ENCODE data around the gene SLC16A7.

The SLC16A7 gene

GRCh38 chr12:59708484-59708883 is 112.7 kb downstream of the SLC16A7 start:
- no peak overlapping the region for H3K9ac ChIP-seq (ENCODE audit: low read length in 2 of 2)
- H3K4me3 ChIP-seq (ENCODE audit: low read length in 2 of 2) = no peak overlapping the region
- no peak overlapping the region for H3K27ac ChIP-seq (ENCODE audit: low read length)
- H3K36me3 ChIP-seq (ENCODE audit: control insufficient read depth in 2 of 2, insufficient read depth in 2 of 2, low read length in 2 of 2) = no peaks in the 10 kb centered on the region
- H3K27me3 ChIP-seq (ENCODE audit: control insufficient read depth in 1 of 2, insufficient read depth in 2 of 2, low read length in 2 of 2) = no peaks in the 10 kb centered on the region
- H3K9me3 ChIP-seq (ENCODE audit: control insufficient read depth in 2 of 2, low read length in 2 of 2) = no peaks in the 10 kb centered on the region
- no peaks in the 10 kb centered on the region for H3K4me1 ChIP-seq (ENCODE audit: control insufficient read depth, insufficient read depth, low read length)

GRCh38 chr12:59710004-59710628 is 114.3 kb downstream of the SLC16A7 start:
- no peak overlapping the region for H3K27ac ChIP-seq (ENCODE audit: low read length)

GRCh38 chr12:59710964-59711363 is 115.1 kb downstream of the SLC16A7 start:
- no peaks in the 10 kb centered on the region for H3K27me3 ChIP-seq (ENCODE audit: control insufficient read depth in 1 of 2, insufficient read depth in 2 of 2, low read length in 2 of 2)
- H3K4me3 ChIP-seq (ENCODE audit: low read length in 2 of 2) = no peak overlapping the region
- H3K36me3 ChIP-seq (ENCODE audit: control insufficient read depth in 2 of 2, insufficient read depth in 2 of 2, low read length in 2 of 2) = no peaks in the 10 kb centered on the region
- no peak overlapping the region for H3K27ac ChIP-seq (ENCODE audit: low read length)
- H3K4me1 ChIP-seq (ENCODE audit: control insufficient read depth, insufficient read depth, low read length) = no peaks in the 10 kb centered on the region
- H3K9ac ChIP-seq (ENCODE audit: low read length in 2 of 2) = no peak overlapping the region
- H3K9me3 ChIP-seq (ENCODE audit: control insufficient read depth in 2 of 2, low read length in 2 of 2) = no peaks in the 10 kb centered on the region

More at GRCh38 chr12:59710004-59710628, 114.3 kb downstream of the SLC16A7 start:
- no peaks in the 10 kb centered on the region for H3K4me1 ChIP-seq (ENCODE audit: control insufficient read depth, insufficient read depth, low read length)
- H3K36me3 ChIP-seq (ENCODE audit: control insufficient read depth in 2 of 2, insufficient read depth in 2 of 2, low read length in 2 of 2) = no peaks in the 10 kb centered on the region
- no peaks in the 10 kb centered on the region for H3K9me3 ChIP-seq (ENCODE audit: control insufficient read depth in 2 of 2, low read length in 2 of 2)
- H3K27me3 ChIP-seq (ENCODE audit: control insufficient read depth in 1 of 2, insufficient read depth in 2 of 2, low read length in 2 of 2) = no peaks in the 10 kb centered on the region
- H3K9ac ChIP-seq (ENCODE audit: low read length in 2 of 2) = no peak overlapping the region
- no peak overlapping the region for H3K4me3 ChIP-seq (ENCODE audit: low read length in 2 of 2)

GRCh38 chr12:59715434-59715833 is 119.6 kb downstream of the SLC16A7 start:
- no peaks in the 10 kb centered on the region for H3K27me3 ChIP-seq (ENCODE audit: control insufficient read depth in 1 of 2, insufficient read depth in 2 of 2, low read length in 2 of 2)
- no peak overlapping the region for H3K27ac ChIP-seq (ENCODE audit: low read length)

GRCh38 chr12:59716043-59716442 is 120.2 kb downstream of the SLC16A7 start:
- Histone ChIP-seq H3K27me3 (ENCODE audit: control insufficient read depth in 1 of 2, insufficient read depth in 2 of 2, low read length in 2 of 2) (no peaks in the 10 kb centered on the region), H3K27ac (ENCODE audit: low read length) (no peak overlapping the region), H3K36me3 (ENCODE audit: control insufficient read depth in 2 of 2, insufficient read depth in 2 of 2, low read length in 2 of 2) (no peaks in the 10 kb centered on the region), H3K4me1 (ENCODE audit: control insufficient read depth, insufficient read depth, low read length) (no peaks in the 10 kb centered on the region), H3K4me3 (ENCODE audit: low read length in 2 of 2) (no peak overlapping the region), H3K9me3 (ENCODE audit: control insufficient read depth in 2 of 2, low read length in 2 of 2) (no peaks in the 10 kb centered on the region), H3K9ac (ENCODE audit: low read length in 2 of 2) (no peak overlapping the region)

More at GRCh38 chr12:59715434-59715833, 119.6 kb downstream of the SLC16A7 start:
- H3K9ac ChIP-seq (ENCODE audit: low read length in 2 of 2) = no peak overlapping the region
- no peaks in the 10 kb centered on the region for H3K4me1 ChIP-seq (ENCODE audit: control insufficient read depth, insufficient read depth, low read length)
- no peak overlapping the region for H3K4me3 ChIP-seq (ENCODE audit: low read length in 2 of 2)
- H3K9me3 ChIP-seq (ENCODE audit: control insufficient read depth in 2 of 2, low read length in 2 of 2) = no peaks in the 10 kb centered on the region
- H3K36me3 ChIP-seq (ENCODE audit: control insufficient read depth in 2 of 2, insufficient read depth in 2 of 2, low read length in 2 of 2) = no peaks in the 10 kb centered on the region

GRCh38 chr12:59717436-59717835 is 121.6 kb downstream of the SLC16A7 start:
- no peak overlapping the region for H3K9ac ChIP-seq (ENCODE audit: low read length in 2 of 2)
- H3K36me3 ChIP-seq (ENCODE audit: control insufficient read depth in 2 of 2, insufficient read depth in 2 of 2, low read length in 2 of 2) = no peaks in the 10 kb centered on the region
- no peaks in the 10 kb centered on the region for H3K4me1 ChIP-seq (ENCODE audit: control insufficient read depth, insufficient read depth, low read length)
- no peaks in the 10 kb centered on the region for H3K9me3 ChIP-seq (ENCODE audit: control insufficient read depth in 2 of 2, low read length in 2 of 2)
- H3K4me3 ChIP-seq (ENCODE audit: low read length in 2 of 2) = no peak overlapping the region
- no peaks in the 10 kb centered on the region for H3K27me3 ChIP-seq (ENCODE audit: control insufficient read depth in 1 of 2, insufficient read depth in 2 of 2, low read length in 2 of 2)
- H3K27ac ChIP-seq (ENCODE audit: low read length) = no peak overlapping the region

- Histone ChIP-seq H3K27me3 (ENCODE audit: control insufficient read depth in 1 of 2, insufficient read depth in 2 of 2, low read length in 2 of 2) (no peaks in the 10 kb centered on the region), H3K4me1 (ENCODE audit: control insufficient read depth, insufficient read depth, low read length) (no peaks in the 10 kb centered on the region), H3K4me3 (ENCODE audit: low read length in 2 of 2) (no peak overlapping the region), H3K9ac (ENCODE audit: low read length in 2 of 2) (no peak overlapping the region), H3K27ac (ENCODE audit: low read length) (no peak overlapping the region), H3K9me3 (ENCODE audit: control insufficient read depth in 2 of 2, low read length in 2 of 2) (no peaks in the 10 kb centered on the region), H3K36me3 (ENCODE audit: control insufficient read depth in 2 of 2, insufficient read depth in 2 of 2, low read length in 2 of 2) (no peaks in the 10 kb centered on the region)
Measured at GRCh38 chr12:59719701-59720100, 123.9 kb downstream of the SLC16A7 start.

- Histone ChIP-seq H3K9me3 (ENCODE audit: control insufficient read depth in 2 of 2, low read length in 2 of 2) (no peaks in the 10 kb centered on the region), H3K4me1 (ENCODE audit: control insufficient read depth, insufficient read depth, low read length) (no peaks in the 10 kb centered on the region), H3K9ac (ENCODE audit: low read length in 2 of 2) (no peak overlapping the region), H3K27ac (ENCODE audit: low read length) (no peak overlapping the region), H3K4me3 (ENCODE audit: low read length in 2 of 2) (no peak overlapping the region), H3K27me3 (ENCODE audit: control insufficient read depth in 1 of 2, insufficient read depth in 2 of 2, low read length in 2 of 2) (no peaks in the 10 kb centered on the region), H3K36me3 (ENCODE audit: control insufficient read depth in 2 of 2, insufficient read depth in 2 of 2, low read length in 2 of 2) (no peaks in the 10 kb centered on the region)
Measured at GRCh38 chr12:59723520-59723919, 127.7 kb downstream of the SLC16A7 start.

GRCh38 chr12:59724011-59724695 is 128.3 kb downstream of the SLC16A7 start:
- Histone ChIP-seq H3K4me3 (ENCODE audit: low read length in 2 of 2) (no peak overlapping the region), H3K27ac (ENCODE audit: low read length) (no peak overlapping the region), H3K36me3 (ENCODE audit: control insufficient read depth in 2 of 2, insufficient read depth in 2 of 2, low read length in 2 of 2) (no peaks in the 10 kb centered on the region), H3K27me3 (ENCODE audit: control insufficient read depth in 1 of 2, insufficient read depth in 2 of 2, low read length in 2 of 2) (no peaks in the 10 kb centered on the region), H3K4me1 (ENCODE audit: control insufficient read depth, insufficient read depth, low read length) (no peaks in the 10 kb centered on the region), H3K9ac (ENCODE audit: low read length in 2 of 2) (no peak overlapping the region), H3K9me3 (ENCODE audit: control insufficient read depth in 2 of 2, low read length in 2 of 2) (no peaks in the 10 kb centered on the region)

- Histone ChIP-seq H3K27ac (ENCODE audit: low read length) (no peak overlapping the region), H3K9me3 (ENCODE audit: control insufficient read depth in 2 of 2, low read length in 2 of 2) (no peaks in the 10 kb centered on the region), H3K4me3 (ENCODE audit: low read length in 2 of 2) (no peak overlapping the region), H3K9ac (ENCODE audit: low read length in 2 of 2) (no peak overlapping the region), H3K27me3 (ENCODE audit: control insufficient read depth in 1 of 2, insufficient read depth in 2 of 2, low read length in 2 of 2) (no peaks in the 10 kb centered on the region), H3K36me3 (ENCODE audit: control insufficient read depth in 2 of 2, insufficient read depth in 2 of 2, low read length in 2 of 2) (no peaks in the 10 kb centered on the region), H3K4me1 (ENCODE audit: control insufficient read depth, insufficient read depth, low read length) (no peaks in the 10 kb centered on the region)
Measured at GRCh38 chr12:59733200-59733599, 137.4 kb downstream of the SLC16A7 start.

- H3K36me3 ChIP-seq (ENCODE audit: control insufficient read depth in 2 of 2, insufficient read depth in 2 of 2, low read length in 2 of 2) = no peaks in the 10 kb centered on the region
- H3K4me3 ChIP-seq (ENCODE audit: low read length in 2 of 2) = no peak overlapping the region
- no peaks in the 10 kb centered on the region for H3K4me1 ChIP-seq (ENCODE audit: control insufficient read depth, insufficient read depth, low read length)
- no peak overlapping the region for H3K27ac ChIP-seq (ENCODE audit: low read length)
- H3K9me3 ChIP-seq (ENCODE audit: control insufficient read depth in 2 of 2, low read length in 2 of 2) = no peaks in the 10 kb centered on the region
- no peak overlapping the region for H3K9ac ChIP-seq (ENCODE audit: low read length in 2 of 2)
- H3K27me3 ChIP-seq (ENCODE audit: control insufficient read depth in 1 of 2, insufficient read depth in 2 of 2, low read length in 2 of 2) = no peaks in the 10 kb centered on the region
Measured at GRCh38 chr12:59734371-59734770, 138.5 kb downstream of the SLC16A7 start.
